Measurements from ENCODE around the gene ZNF750. TPM values are rescaled to one million over a fixed set of nuclear protein-coding genes. Genes with fewer than 3 reads are reported as not detected.

Gene ZNF750
- total and polyA plus RNA-seq, 2 donors (not counting 3 experiments of a cell fraction or from before 2014, with no cell fraction given), result 0.15 to 0.80 TPM

- no peaks in the 10 kb centered on the region for H3K9me3 ChIP-seq (replicated peaks; ENCODE audit: control insufficient read depth, insufficient read depth, low read length)
- H3K4me1 ChIP-seq (ENCODE audit: control insufficient read depth, extremely low read depth, insufficient read depth, low read length), result peaks cover 25% of the 10 kb centered on the region
- dilution Hi-C loops (cut with MboI; ENCODE audit: extremely low pct_ligation_motif_present, low sequenced_read_pairs) (no loop called here), intact Hi-C loops (cut with micrococcal nuclease) (loop anchor here (1.0 kb wide), 1 partner anchor 12 kb away; no protein-coding TSS in a partner anchor)
- ChIA-PET CTCF (interaction anchor here (1.1 to 1.6 kb wide), 5 partner anchors 14 to 27 kb away, joined by 3 to 4 read pairs (median 4); no protein-coding TSS in a partner anchor), POLR2A (no interaction called here)
- FAIRE-seq (no peak), DNase-seq (ENCODE audit: low read depth, low spot score) (no peak)
- no peaks in the 10 kb centered on the region for H3K9me1 ChIP-seq (replicated peaks; ENCODE audit: control insufficient read depth, extremely low read depth, insufficient read depth, low read length)
- H4K20me1 ChIP-seq (replicated peaks; ENCODE audit: control insufficient read depth, extremely low read depth, insufficient read depth, low read length), result no peaks in the 10 kb centered on the region
- H3K79me2 ChIP-seq (ENCODE audit: control insufficient read depth, insufficient read depth, low read length), result peaks cover 22% of the 10 kb centered on the region
- no peak overlapping the region for H3K4me3 ChIP-seq (replicated peaks in 1 of 3; ENCODE audit: insufficient read depth in 1 of 3, low read depth in 1 of 3, low read length in 3 of 3)
- H3K27me3 ChIP-seq (ENCODE audit: control insufficient read depth in 2 of 2, insufficient read depth in 2 of 2, low read length in 2 of 2), result no peaks in the 10 kb centered on the region
- no peak overlapping the region for H2AFZ ChIP-seq (ENCODE audit: low read depth, low read length)
- H3K27ac ChIP-seq (ENCODE audit: insufficient read depth, low read depth, low read length), result no peak overlapping the region
- H3K9ac ChIP-seq (replicated peaks; ENCODE audit: extremely low read depth, insufficient read depth, low read length), result no peak overlapping the region
- H3K4me2 ChIP-seq (ENCODE audit: insufficient read depth, low read length), result no peak overlapping the region
- no peak for TF ChIP-seq POLR2AphosphoS5 (IDR thresholded peaks at IDR 0.05; ENCODE audit: insufficient read depth, low read depth, low read length)
- no peak for TF ChIP-seq CTCF (IDR thresholded peaks at IDR 0.05; ENCODE audit: extremely low read depth in 1 of 2, insufficient read depth in 1 of 2, low read depth in 1 of 2, low read length in 2 of 2)
- TF ChIP-seq POLR2A (IDR thresholded peaks at IDR 0.05; ENCODE audit: low read depth, low read length), result no peak
- no peak for TF ChIP-seq JUN (IDR thresholded peaks at IDR 0.05; ENCODE audit: borderline replicate concordance, insufficient read depth, insufficient read length, low read depth)
- BruUV-seq (replicated peaks), result no TSS peak
- peaks cover 3 to 13% of the 10 kb centered on the region in 2 experiments for H3K36me3 ChIP-seq (ENCODE audit: control insufficient read depth in 2 of 2, extremely low read depth in 1 of 2, insufficient read depth in 2 of 2, low read length in 2 of 2)
Measured at GRCh38 chr17:82871776-82872561, 32.1 kb upstream of the ZNF750 start.
